ENCODE results near the gene CRMP1.

CRMP1 gene

DNA sequence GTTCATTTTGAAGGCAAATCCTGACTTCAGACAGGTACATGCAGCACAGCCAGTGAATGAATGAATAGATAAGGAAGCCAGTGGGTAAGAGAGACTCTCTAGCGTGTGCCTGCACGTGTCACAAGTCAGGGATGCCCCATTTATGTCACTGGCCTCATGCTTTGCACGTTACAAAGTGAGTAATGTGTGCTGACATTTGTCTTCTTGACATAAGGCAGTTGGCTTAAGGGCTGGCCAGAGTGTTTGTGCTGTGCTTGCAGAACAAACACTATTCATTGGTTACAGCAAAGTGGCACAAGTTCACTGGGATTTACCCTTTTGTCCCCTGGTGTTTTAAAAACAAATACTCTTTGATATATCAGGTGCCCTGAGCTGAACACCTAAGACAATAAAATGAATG is 55.9 kb downstream of the CRMP1 start:
- TF ChIP-seq, protein P1, sequence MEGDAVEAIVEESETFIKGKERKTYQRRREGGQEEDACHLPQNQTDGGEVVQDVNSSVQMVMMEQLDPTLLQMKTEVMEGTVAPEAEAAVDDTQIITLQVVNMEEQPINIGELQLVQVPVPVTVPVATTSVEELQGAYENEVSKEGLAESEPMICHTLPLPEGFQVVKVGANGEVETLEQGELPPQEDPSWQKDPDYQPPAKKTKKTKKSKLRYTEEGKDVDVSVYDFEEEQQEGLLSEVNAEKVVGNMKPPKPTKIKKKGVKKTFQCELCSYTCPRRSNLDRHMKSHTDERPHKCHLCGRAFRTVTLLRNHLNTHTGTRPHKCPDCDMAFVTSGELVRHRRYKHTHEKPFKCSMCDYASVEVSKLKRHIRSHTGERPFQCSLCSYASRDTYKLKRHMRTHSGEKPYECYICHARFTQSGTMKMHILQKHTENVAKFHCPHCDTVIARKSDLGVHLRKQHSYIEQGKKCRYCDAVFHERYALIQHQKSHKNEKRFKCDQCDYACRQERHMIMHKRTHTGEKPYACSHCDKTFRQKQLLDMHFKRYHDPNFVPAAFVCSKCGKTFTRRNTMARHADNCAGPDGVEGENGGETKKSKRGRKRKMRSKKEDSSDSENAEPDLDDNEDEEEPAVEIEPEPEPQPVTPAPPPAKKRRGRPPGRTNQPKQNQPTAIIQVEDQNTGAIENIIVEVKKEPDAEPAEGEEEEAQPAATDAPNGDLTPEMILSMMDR (conservative IDR thresholded peaks at IDR 0.05): no peak
- H3K27ac ChIP-seq: no peak overlapping the region

DNA sequence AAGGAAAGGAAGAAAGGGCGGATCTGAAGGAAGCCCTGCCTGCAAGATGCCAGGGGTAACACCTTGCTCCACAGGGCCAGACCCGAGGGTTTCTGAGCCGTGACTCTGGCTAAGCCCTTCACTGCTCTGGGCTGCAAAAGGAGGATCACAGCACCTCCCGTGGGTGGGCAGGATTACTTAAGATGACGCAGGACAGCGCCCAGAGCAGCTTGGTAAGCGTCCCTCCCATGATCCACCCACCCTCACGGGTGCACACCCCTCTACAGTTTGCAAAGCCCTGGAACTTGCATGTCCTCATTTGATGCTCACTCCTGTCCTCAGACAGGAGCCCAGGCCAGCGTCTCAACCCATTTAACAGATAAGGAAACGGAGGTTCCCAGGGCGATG is 64.9 kb downstream of the CRMP1 start:
- no peak overlapping the region for H3K27ac ChIP-seq
- TF ChIP-seq, protein P1 (conservative IDR thresholded peaks at IDR 0.05): no peak

DNA sequence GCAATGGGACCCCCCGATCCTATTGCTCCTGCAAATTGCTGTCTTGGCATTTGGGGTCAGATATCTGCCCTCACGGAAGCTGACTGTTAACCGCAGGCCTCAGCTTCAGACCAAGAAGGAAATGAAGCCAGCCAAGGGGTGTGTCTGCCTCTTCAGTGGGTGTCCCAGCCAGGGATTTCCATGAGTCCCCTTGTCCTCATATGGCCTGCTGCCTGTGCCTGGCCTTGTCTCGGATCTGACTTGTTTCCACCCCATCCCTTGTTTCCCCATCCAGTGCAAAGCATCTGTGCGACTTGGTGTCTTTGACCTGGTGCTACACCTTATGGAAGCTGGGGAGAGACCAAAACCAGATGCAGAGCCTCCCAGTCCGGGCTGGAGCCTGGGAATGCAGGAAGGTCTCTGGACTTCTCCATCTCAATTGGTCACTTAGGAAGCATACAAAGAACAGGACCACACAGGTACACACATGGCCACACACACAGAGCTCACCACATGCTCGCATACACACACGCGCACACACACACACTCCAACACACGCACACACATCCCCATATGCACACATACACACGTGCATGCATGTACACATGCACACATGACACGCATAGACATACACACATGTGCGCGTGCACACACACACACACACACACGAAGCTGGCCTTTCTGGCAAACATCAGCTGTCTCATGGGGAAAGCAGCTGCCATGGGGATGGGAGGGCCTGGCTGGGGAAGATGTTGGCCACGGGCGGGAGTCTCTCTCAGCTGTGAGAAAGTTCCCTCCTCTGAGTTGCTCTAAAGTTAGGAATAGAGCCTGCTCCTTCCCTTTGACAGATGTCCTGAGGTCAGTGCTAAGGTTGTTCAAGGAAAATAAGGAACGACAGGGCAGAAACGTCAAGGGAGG is 65.5 kb downstream of the CRMP1 start:
- TF ChIP-seq, protein P1 (conservative IDR thresholded peaks at IDR 0.05): no peak
- H3K27ac ChIP-seq: no peak overlapping the region

DNA sequence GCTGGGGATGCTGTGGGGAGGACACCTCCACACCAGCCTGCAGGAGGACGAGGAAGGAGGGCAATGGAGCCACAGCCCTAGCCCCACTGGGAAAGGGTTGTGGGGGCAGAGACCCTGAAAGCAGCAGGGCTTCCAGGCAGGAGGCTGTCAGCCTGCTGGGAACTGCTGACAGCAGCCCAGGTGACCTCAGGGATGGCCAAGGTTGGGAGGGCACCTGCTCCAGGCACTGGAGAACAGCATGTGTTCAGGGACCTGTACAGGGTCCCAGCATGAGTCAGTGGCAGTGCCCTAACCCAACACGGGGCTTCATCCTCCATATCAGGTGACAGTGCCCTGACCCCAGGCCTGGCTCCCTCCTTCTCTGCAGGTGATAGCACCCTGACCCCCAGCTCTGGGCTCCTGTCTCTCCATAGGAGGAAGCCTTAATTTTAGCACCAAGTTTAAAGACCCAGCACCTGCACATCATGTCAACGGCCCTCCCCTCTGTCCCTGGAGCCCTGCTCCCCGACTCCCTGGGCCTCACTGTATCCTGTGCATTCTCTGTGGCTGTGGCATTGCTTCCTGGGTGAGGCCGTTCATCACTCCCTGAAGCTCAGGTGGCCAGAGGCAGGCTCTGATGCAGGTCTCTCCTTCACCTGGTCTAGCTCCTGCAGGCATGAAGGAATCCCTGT is 66.3 kb downstream of the CRMP1 start:
- no peak overlapping the region for H3K27ac ChIP-seq
- TF ChIP-seq, protein P1 (conservative IDR thresholded peaks at IDR 0.05): no peak

DNA sequence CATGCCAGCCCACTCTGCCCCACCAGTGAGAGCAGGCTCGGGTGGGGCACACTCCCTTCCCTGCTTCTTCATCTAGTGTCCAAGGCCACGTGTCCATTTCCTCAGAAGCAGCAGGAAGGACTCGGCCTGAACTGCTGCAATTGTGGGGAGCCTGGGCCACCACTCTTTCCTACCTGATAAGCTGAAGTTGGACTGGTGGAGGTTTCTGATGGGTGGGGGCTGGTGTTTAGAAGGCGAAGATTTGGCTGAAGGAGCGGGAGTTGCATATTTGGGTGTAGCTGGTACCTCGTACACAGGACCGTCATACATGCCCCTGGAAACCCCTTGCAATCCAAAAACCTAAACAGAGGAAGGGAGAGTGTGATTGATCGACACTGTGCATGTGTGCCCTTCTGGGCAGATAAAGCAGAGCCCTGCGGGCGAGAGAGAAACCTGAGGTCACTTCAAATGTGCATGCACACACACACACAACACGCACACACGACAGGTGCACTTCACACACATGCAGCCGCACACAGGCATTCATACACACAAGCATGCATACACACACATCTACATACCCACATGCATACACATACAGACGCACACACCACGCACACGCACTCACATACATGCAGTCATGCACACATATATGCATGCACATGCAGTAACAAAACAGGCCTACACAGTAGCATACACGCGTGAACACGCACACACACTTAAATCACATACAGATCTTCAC is 67.4 kb downstream of the CRMP1 start:
- H3K27ac ChIP-seq: no peak overlapping the region
- TF ChIP-seq, protein P1 (conservative IDR thresholded peaks at IDR 0.05): no peak

DNA sequence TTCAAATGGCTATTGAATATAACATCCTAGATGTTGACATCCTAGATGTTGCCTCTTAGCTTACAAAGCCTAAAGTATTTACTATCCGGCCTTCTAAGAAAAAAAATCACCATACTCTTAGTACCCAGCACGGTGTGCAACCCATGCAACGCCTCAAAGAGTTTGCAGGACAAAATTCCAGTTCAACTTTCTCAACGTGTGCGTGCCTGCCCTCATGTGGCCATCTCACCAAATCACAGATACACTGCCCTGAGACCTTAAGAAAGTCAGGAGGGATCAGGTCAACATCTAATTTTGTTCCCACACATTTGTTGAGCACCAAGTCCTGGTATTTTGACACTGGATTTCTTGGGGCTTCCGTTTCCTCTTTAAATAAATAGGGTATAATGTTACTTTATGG is 68.3 kb downstream of the CRMP1 start:
- TF ChIP-seq, protein P1 (conservative IDR thresholded peaks at IDR 0.05): peak; percentile 81

DNA sequence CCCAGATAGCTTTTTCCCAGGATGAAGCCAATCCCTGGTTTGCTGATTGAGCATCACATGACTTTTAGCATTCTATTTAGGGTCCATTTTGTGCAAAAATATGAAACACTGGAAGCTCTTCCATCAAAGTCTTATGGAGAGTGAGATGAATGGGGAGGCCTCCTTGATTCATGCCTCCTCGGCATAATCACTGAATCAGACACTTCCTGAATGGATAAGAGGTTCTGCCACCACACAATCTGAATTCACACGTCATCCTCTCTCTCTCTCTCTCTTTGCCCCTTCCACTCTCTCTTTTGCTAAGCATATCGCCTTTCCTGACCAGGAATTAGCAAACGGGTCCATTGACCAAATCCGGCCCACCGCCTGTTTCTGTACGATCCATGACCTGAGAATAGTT is 68.7 kb downstream of the CRMP1 start:
- TF ChIP-seq, protein P1 (conservative IDR thresholded peaks at IDR 0.05): no peak
- no peak overlapping the region for H3K27ac ChIP-seq

More for the DNA sequence above, 68.3 kb downstream of the CRMP1 start:
- H3K27ac ChIP-seq: no peak overlapping the region

Measured in VCaP (cell line).